ENCODE results near the gene RASSF8.
A peak's percentile ranks its signal among the peaks of the same experiment; 100 is the strongest.

RASSF8 gene

GRCh38 chr12:26058818-26059217, 100.3 kb downstream of the RASSF8 start:
- DNase-seq (ENCODE audit: low read depth), result no peak

GRCh38 chr12:26062006-26062405, 103.5 kb downstream of the RASSF8 start:
- DNase-seq (ENCODE audit: low read depth), result no peak

- no peak for DNase-seq (ENCODE audit: low read depth)
Measured at GRCh38 chr12:26062566-26062965, 104.1 kb downstream of the RASSF8 start.

- no peak for DNase-seq (ENCODE audit: low read depth)
Measured at GRCh38 chr12:26065451-26065850, 107.0 kb downstream of the RASSF8 start.

- no peak for DNase-seq (ENCODE audit: low read depth)
Measured at GRCh38 chr12:26068503-26068902, 110.0 kb downstream of the RASSF8 start.

GRCh38 chr12:26069796-26070195, 111.3 kb downstream of the RASSF8 start:
- no peak for DNase-seq (ENCODE audit: low read depth)

- DNase-seq (ENCODE audit: low read depth), result no peak
Measured at GRCh38 chr12:26077915-26078702, 119.6 kb downstream of the RASSF8 start.

GRCh38 chr12:26080911-26081310, 122.4 kb downstream of the RASSF8 start:
- DNase-seq (ENCODE audit: low read depth), result no peak

- DNase-seq (ENCODE audit: low read depth), result no peak
Measured at GRCh38 chr12:26086936-26087335, 128.5 kb downstream of the RASSF8 start.

- DNase-seq (ENCODE audit: low read depth), result no peak
Measured at GRCh38 chr12:26088998-26089397, 130.5 kb downstream of the RASSF8 start.

- no peak for DNase-seq (ENCODE audit: low read depth)
Measured at GRCh38 chr12:26090836-26091510, 132.5 kb downstream of the RASSF8 start.

GRCh38 chr12:26091822-26092221, 133.3 kb downstream of the RASSF8 start:
- DNase-seq (ENCODE audit: low read depth), result no peak

- no peak for DNase-seq (ENCODE audit: low read depth)
Measured at GRCh38 chr12:26092346-26093105, 134.0 kb downstream of the RASSF8 start.

GRCh38 chr12:26095186-26095585, 136.7 kb downstream of the RASSF8 start:
- no peak for DNase-seq (ENCODE audit: low read depth)

- DNase-seq (ENCODE audit: low read depth), result no peak
Measured at GRCh38 chr12:26096036-26096435, 137.6 kb downstream of the RASSF8 start.

GRCh38 chr12:26097046-26097878, 138.8 kb downstream of the RASSF8 start:
- DNase-seq (ENCODE audit: low read depth), result peak; percentile 39

GRCh38 chr12:26100666-26101349, 142.3 kb downstream of the RASSF8 start:
- DNase-seq (ENCODE audit: low read depth), result no peak

- DNase-seq (ENCODE audit: low read depth), result no peak
Measured at GRCh38 chr12:26101350-26101734, 142.9 kb downstream of the RASSF8 start.

- DNase-seq (ENCODE audit: low read depth), result no peak
Measured at GRCh38 chr12:26101763-26102162, 143.3 kb downstream of the RASSF8 start.

GRCh38 chr12:26102953-26103352, 144.5 kb downstream of the RASSF8 start:
- DNase-seq (ENCODE audit: low read depth), result no peak

GRCh38 chr12:26106347-26106746, 147.9 kb downstream of the RASSF8 start:
- no peak for DNase-seq (ENCODE audit: low read depth)

Measured in stimulated activated CD8-positive, alpha-beta memory T cell treated with anti-CD3 and anti-CD28 coated beads, Interleukin-12 subunit alpha, Interleukin-12 subunit beta, amount 100 ng/mL, for 1 hour (primary cell).